ENCODE measurements around the gene ZNF683.

Gene ZNF683

DNA sequence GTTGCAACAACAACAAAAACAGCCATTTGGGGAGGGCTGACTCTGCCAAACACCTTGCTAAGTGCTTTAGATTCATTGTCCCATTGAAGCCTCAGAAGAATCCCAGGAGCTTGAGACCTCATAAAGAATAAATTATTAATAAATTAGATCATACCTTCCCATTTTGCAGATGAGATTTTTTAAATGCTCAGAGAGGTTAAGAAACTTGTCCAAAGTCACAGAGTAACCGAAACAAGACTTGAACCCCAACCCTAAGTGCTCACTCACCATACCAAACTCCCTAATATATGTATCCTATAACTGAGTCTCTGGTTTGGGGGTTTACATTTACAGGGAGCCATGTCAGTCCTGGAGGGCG, 22.2 kb downstream of the ZNF683 start:
- TF ChIP-seq EGR1 (IDR thresholded peaks at IDR 0.05) (no peak), FOXM1 (IDR thresholded peaks at IDR 0.05; ENCODE audit: borderline replicate concordance, low read depth) (no peak), TAF1 (IDR thresholded peaks at IDR 0.05; ENCODE audit: low read depth) (no peak), RAD21 (IDR thresholded peaks at IDR 0.05; ENCODE audit: low read depth) (no peak), CEBPB (IDR thresholded peaks at IDR 0.05) (no peak), EP300 (IDR thresholded peaks at IDR 0.05; ENCODE audit: borderline replicate concordance) (no peak), YY1 (IDR thresholded peaks at IDR 0.05; ENCODE audit: low read depth) (no peak), ZBTB7A (IDR thresholded peaks at IDR 0.05; ENCODE audit: low read depth) (no peak), CREB1 (IDR thresholded peaks at IDR 0.05; ENCODE audit: low read depth) (no peak), TEAD4 (IDR thresholded peaks at IDR 0.05) (no peak), TCF12 (IDR thresholded peaks at IDR 0.05; ENCODE audit: low read depth) (no peak), NFIC (IDR thresholded peaks at IDR 0.05) (no peak)
- TF ChIP-seq, protein P1, sequence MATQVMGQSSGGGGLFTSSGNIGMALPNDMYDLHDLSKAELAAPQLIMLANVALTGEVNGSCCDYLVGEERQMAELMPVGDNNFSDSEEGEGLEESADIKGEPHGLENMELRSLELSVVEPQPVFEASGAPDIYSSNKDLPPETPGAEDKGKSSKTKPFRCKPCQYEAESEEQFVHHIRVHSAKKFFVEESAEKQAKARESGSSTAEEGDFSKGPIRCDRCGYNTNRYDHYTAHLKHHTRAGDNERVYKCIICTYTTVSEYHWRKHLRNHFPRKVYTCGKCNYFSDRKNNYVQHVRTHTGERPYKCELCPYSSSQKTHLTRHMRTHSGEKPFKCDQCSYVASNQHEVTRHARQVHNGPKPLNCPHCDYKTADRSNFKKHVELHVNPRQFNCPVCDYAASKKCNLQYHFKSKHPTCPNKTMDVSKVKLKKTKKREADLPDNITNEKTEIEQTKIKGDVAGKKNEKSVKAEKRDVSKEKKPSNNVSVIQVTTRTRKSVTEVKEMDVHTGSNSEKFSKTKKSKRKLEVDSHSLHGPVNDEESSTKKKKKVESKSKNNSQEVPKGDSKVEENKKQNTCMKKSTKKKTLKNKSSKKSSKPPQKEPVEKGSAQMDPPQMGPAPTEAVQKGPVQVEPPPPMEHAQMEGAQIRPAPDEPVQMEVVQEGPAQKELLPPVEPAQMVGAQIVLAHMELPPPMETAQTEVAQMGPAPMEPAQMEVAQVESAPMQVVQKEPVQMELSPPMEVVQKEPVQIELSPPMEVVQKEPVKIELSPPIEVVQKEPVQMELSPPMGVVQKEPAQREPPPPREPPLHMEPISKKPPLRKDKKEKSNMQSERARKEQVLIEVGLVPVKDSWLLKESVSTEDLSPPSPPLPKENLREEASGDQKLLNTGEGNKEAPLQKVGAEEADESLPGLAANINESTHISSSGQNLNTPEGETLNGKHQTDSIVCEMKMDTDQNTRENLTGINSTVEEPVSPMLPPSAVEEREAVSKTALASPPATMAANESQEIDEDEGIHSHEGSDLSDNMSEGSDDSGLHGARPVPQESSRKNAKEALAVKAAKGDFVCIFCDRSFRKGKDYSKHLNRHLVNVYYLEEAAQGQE (IDR thresholded peaks at IDR 0.05; ENCODE audit: low read depth), result no peak
- TF ChIP-seq, protein P2, sequence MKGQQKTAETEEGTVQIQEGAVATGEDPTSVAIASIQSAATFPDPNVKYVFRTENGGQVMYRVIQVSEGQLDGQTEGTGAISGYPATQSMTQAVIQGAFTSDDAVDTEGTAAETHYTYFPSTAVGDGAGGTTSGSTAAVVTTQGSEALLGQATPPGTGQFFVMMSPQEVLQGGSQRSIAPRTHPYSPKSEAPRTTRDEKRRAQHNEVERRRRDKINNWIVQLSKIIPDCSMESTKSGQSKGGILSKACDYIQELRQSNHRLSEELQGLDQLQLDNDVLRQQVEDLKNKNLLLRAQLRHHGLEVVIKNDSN (IDR thresholded peaks at IDR 0.05), result no peak
- TF ChIP-seq, protein P3, sequence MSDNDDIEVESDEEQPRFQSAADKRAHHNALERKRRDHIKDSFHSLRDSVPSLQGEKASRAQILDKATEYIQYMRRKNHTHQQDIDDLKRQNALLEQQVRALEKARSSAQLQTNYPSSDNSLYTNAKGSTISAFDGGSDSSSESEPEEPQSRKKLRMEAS (IDR thresholded peaks at IDR 0.05), result no peak

DNA sequence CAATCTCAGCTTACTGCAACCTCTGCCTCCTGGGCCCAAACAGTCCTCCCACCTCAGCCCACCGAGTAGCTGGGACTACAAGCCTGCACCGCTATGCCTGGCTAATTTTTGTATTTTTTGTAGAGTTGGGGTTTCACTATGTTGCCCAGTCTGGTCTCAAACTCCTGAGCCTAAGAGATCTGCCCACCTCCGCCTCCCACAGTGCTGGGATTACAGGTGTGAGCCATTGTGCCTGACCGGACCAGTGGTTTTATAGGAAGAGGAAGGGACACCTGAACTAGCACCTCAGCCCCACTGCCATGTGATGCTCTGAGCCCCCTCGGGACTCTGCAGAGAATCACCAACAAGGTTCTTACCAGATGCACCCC, 22.7 kb downstream of the ZNF683 start:
- TF ChIP-seq, protein P3 (IDR thresholded peaks at IDR 0.05), result no peak
- no peak for TF ChIP-seq FOXM1 (IDR thresholded peaks at IDR 0.05; ENCODE audit: borderline replicate concordance, low read depth)
- no peak for TF ChIP-seq TCF12 (IDR thresholded peaks at IDR 0.05; ENCODE audit: low read depth)
- TF ChIP-seq CREB1 (IDR thresholded peaks at IDR 0.05; ENCODE audit: low read depth), result no peak
- no peak; the same call in 1 of the 2 replicates for TF ChIP-seq ZBTB7A (IDR thresholded peaks at IDR 0.05; ENCODE audit: low read depth)
- TF ChIP-seq, protein P2 (IDR thresholded peaks at IDR 0.05), result no peak
- TF ChIP-seq NFIC (IDR thresholded peaks at IDR 0.05), result no peak
- TF ChIP-seq CEBPB (IDR thresholded peaks at IDR 0.05), result no peak
- TF ChIP-seq, protein P1 (IDR thresholded peaks at IDR 0.05; ENCODE audit: low read depth), result no peak
- no peak for TF ChIP-seq TAF1 (IDR thresholded peaks at IDR 0.05; ENCODE audit: low read depth)
- no peak for TF ChIP-seq RAD21 (IDR thresholded peaks at IDR 0.05; ENCODE audit: low read depth)
- TF ChIP-seq EGR1 (IDR thresholded peaks at IDR 0.05), result no peak
- TF ChIP-seq EP300 (IDR thresholded peaks at IDR 0.05; ENCODE audit: borderline replicate concordance), result no peak
- no peak for TF ChIP-seq TEAD4 (IDR thresholded peaks at IDR 0.05)
- no peak for TF ChIP-seq YY1 (IDR thresholded peaks at IDR 0.05; ENCODE audit: low read depth)

DNA sequence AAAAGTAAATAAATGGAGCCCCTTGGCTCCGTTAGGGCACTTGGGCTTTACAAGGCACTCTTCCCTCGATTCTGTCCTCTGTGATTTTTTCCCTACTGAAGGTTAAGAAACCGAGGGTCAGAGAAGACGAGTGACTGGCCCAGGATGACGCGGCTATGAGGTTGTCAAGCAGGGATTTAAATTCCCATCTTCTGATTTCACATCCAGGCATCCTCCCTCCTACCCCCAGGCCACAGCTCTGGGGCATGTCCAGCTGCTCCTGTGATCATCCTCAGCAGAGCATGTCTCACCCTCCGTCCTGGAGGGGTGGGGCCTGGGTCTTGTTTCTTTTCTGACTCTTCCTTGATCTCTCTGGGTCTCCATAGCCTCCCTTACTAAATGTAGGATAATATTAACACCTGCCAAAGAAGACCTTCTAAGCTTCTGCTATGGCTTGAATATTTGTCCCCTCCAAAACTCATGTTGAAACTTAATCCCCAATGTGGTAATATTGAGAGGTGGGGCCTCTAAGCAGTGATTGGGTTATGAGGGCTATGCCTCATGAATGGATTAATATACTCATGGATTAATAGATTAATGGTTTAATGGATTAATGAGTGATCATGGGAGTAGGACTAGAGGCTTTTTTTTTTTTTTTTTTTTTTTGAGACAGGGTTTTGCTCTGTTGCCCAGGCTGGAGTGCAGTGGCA, 23.2 kb downstream of the ZNF683 start:
- TF ChIP-seq YY1 (IDR thresholded peaks at IDR 0.05; ENCODE audit: low read depth), result no peak
- no peak for TF ChIP-seq FOXM1 (IDR thresholded peaks at IDR 0.05; ENCODE audit: borderline replicate concordance, low read depth)
- TF ChIP-seq ZBTB7A (IDR thresholded peaks at IDR 0.05; ENCODE audit: low read depth), result no peak
- no peak for TF ChIP-seq TEAD4 (IDR thresholded peaks at IDR 0.05)
- no peak for TF ChIP-seq CREB1 (IDR thresholded peaks at IDR 0.05; ENCODE audit: low read depth)
- TF ChIP-seq, protein P2 (IDR thresholded peaks at IDR 0.05), result no peak
- TF ChIP-seq, protein P3 (IDR thresholded peaks at IDR 0.05), result no peak
- TF ChIP-seq RAD21 (IDR thresholded peaks at IDR 0.05; ENCODE audit: low read depth), result no peak
- no peak for TF ChIP-seq NFIC (IDR thresholded peaks at IDR 0.05)
- no peak for TF ChIP-seq TCF12 (IDR thresholded peaks at IDR 0.05; ENCODE audit: low read depth)
- TF ChIP-seq EP300 (IDR thresholded peaks at IDR 0.05; ENCODE audit: borderline replicate concordance), result no peak
- TF ChIP-seq CEBPB (IDR thresholded peaks at IDR 0.05), result no peak
- no peak for TF ChIP-seq EGR1 (IDR thresholded peaks at IDR 0.05)

DNA sequence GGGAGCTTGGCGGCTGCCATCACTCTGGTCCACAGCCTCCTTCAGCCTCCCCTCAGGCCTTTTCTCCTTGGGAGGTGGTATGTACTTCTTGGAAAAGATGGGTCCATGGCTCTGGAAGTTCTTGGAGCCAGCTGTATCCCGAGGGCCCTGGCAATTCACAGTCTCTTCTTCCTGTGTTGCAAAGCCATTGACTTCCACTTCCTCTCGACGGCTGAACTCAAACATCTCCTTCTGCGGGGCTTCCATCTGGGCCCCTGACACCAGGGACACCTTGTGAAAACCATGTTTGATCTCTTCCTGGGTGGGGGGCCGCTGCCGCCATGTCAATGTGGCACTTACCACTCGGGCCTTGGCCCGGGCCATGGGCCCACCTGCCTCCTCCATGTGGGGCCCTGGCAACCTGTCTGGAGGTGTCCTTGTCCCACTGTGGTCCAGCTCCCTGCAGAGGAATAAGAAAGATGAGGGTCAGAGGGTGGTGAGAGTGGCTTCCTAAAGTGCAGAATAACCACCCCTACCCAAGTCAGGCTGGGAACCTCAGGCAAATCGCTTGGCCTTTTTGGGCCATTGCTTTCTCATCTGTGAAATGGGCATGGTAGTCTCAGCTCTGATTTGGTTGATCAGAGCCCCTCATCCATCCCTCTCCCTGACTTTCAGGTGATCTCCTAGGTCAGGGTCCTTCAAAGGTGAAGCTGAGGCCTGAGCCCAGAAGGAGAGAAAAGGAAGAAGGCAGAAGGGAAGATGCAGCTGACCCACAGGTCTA, 26.1 kb downstream of the ZNF683 start:
- TF ChIP-seq RAD21 (IDR thresholded peaks at IDR 0.05; ENCODE audit: low read depth), result no peak
- TF ChIP-seq FOXM1 (IDR thresholded peaks at IDR 0.05; ENCODE audit: borderline replicate concordance, low read depth), result no peak
- no peak for TF ChIP-seq YY1 (IDR thresholded peaks at IDR 0.05; ENCODE audit: low read depth)
- TF ChIP-seq, protein P1 (IDR thresholded peaks at IDR 0.05; ENCODE audit: low read depth), result no peak
- TF ChIP-seq, protein P3 (IDR thresholded peaks at IDR 0.05), result no peak
- TF ChIP-seq ZBTB7A (IDR thresholded peaks at IDR 0.05; ENCODE audit: low read depth), result no peak
- TF ChIP-seq, protein P2 (IDR thresholded peaks at IDR 0.05), result no peak
- TF ChIP-seq TCF12 (IDR thresholded peaks at IDR 0.05; ENCODE audit: low read depth), result no peak
- no peak for TF ChIP-seq CREB1 (IDR thresholded peaks at IDR 0.05; ENCODE audit: low read depth)
- TF ChIP-seq NFIC (IDR thresholded peaks at IDR 0.05), result no peak
- no peak for TF ChIP-seq EP300 (IDR thresholded peaks at IDR 0.05; ENCODE audit: borderline replicate concordance)
- TF ChIP-seq EGR1 (IDR thresholded peaks at IDR 0.05), result no peak
- TF ChIP-seq TAF1 (IDR thresholded peaks at IDR 0.05; ENCODE audit: low read depth), result no peak

Measured in Ishikawa (cell line).